GM12874 (cell line): ENCODE measurements around the gene IRX2.

Experiments
- TF ChIP-seq, protein P1 (sequence below): IDR thresholded peaks from 2 replicates; pipeline ENCODE4 v1.5.1; 2011; ENCODE audit warnings: low read depth, mild to moderate bottlenecking, control low read depth, low read length, moderate library complexity; ENCODE audit not compliant: insufficient read depth

The IRX2 gene

DNA sequence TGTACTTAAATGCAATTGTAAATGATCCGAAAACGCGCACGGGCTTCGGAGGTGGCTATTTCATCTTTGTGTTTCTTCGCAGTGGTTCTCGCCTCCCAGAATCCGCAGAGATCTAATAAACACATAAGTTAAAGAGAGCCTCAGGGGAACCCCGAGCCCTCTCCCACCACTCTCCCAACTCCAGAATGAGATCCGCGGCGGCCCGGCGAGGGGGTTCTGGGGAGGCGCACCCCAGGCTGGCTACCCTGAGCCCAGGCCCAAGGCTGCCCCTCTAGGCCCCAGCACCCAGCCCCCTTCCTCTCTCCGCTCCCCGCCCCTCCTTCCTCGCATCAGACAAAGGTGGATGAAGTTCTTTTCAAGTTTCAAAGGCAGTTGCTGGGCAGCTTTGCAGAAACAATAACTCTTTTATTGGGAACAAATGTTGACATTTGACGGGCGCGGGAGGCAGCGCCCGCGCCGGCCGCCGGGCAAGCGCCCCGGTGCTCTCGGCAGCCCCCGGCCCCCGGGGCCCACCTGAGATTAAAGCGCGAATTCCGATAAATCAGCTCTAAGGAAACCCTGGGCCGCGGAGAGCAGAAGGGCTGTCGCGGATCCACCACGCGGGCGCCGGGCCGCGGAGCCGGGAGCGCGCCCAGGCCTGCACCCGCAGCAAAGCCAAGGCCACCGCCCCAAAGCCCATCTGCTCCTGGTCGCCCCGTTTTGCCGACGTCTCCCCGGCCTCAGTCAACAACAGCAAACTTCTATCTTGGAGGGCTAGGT is 8.4 kb downstream of the IRX2 start:
- TF ChIP-seq, protein P1, sequence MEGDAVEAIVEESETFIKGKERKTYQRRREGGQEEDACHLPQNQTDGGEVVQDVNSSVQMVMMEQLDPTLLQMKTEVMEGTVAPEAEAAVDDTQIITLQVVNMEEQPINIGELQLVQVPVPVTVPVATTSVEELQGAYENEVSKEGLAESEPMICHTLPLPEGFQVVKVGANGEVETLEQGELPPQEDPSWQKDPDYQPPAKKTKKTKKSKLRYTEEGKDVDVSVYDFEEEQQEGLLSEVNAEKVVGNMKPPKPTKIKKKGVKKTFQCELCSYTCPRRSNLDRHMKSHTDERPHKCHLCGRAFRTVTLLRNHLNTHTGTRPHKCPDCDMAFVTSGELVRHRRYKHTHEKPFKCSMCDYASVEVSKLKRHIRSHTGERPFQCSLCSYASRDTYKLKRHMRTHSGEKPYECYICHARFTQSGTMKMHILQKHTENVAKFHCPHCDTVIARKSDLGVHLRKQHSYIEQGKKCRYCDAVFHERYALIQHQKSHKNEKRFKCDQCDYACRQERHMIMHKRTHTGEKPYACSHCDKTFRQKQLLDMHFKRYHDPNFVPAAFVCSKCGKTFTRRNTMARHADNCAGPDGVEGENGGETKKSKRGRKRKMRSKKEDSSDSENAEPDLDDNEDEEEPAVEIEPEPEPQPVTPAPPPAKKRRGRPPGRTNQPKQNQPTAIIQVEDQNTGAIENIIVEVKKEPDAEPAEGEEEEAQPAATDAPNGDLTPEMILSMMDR, result no peak

DNA sequence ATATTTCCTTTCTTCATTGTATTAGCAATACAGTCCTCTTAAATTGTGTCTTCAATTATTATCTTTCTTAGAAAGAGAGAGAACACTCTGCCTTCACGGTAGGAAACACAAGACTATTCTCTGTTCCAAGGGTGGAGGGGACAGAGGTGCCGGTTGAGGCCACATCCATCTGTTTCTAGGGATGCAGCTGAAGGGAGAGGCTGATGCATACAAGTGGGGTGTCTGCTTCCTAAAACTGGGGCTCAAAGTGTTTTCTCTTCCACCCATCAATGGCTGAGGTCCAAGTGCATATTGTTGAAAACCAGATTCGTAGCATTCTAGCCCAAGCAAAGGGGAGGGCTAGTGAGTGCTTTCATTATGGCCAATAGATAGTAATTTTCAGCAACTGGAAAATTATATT is 9.5 kb downstream of the IRX2 start:
- TF ChIP-seq, protein P1, result no peak

- TF ChIP-seq, protein P1, result no peak
Observed at GRCh38 chr5:2740876-2741555, 10.5 kb downstream of the IRX2 start.

- TF ChIP-seq, protein P1, result no peak
Observed at GRCh38 chr5:2740051-2740875, 11.2 kb downstream of the IRX2 start.

DNA sequence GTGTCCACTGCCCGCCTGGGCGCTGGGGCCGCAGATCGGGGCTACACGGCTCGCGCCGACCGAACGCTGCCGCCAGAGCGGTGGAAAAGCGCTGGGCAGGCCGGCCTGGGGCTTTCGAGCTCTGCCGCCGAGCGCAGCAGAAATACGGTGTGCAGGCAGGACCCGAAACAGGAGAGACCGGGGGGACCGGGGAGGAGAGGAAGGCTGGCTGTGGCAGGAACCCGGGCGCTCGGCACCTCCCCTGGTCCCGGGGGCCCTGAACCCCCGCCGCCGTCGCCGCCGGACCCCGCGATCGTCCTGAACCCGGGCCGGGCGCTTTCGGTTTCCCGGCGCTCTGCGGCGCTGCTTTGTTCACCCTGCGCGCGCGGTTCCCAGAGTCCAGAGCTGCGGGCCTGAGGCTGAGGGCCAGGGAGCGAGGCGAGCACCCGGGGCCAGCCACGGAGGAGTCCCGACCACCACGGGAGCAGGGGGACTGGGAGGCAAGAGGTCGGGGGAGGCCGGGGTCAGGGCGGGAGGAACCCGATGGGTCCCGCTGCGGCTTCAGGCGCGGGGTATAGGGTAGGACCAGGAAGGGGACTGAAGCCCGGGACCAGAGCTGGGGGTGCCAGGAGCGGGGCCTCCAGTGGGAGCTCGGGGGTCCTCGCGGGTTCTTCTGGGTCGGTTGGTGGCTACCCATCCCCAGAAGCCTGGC is 12.0 kb downstream of the IRX2 start:
- TF ChIP-seq, protein P1, result no peak

DNA sequence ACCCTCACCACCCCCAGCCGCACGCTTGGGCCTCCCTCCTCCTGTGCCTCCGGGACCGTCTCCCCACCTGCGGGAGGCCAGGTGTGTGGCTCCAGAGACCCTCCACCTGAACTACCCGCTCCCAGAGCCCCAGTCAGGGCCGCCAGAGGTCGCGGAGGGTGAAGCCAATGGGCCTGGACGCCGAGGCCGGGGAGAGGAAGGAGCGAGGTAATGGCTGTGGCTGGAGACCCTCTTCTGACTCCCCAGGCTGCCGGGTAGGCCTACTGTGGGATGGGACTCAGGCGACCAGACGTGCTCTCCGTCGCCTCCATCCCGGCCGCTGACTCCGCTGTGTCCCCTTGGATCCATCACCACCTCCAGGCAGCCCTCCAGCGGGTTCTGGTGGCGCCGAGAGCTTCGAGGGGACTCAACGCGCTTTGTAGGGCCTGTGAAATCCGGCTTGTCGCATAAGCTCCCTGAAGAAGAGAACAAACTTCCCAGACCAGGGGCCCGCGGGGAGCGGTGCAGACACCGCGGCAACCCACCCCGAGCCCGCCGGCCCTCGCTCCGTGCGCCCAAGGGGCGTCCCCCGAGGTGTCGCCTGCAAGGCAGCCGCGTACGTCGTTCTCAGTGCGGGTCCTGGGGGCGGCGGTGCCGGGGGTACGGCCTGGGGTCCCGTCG is 12.6 kb downstream of the IRX2 start:
- TF ChIP-seq, protein P1, result no peak
